Activated CD8-positive, alpha-beta memory T cell treated with anti-CD3 and anti-CD28 coated beads for 1 hour (primary cell): ENCODE data around the gene TEX44.
"Not testable (repeated sequence)": the region's sequence is repeated elsewhere in the genome, so short reads cannot be mapped to it uniquely, and the experiment has no call there.

Experiments
- DNase-seq, 2 donors: peaks; one replicate each; pipeline ENCODE4 v3.0.0-alpha.2; 2020; ENCODE audit warnings: low read depth in 1 of 2; ENCODE audit errors: extremely low read depth in 1 of 2

Gene TEX44

GRCh38 chr2:231570915-231571314, 21.7 kb upstream of the TEX44 start:
- DNase-seq = not testable (repeated sequence)

GRCh38 chr2:231571661-231572191, 20.9 kb upstream of the TEX44 start:
- no peak for DNase-seq

GRCh38 chr2:231573096-231573495, 19.6 kb upstream of the TEX44 start:
- DNase-seq = no peak

- DNase-seq = no peak
These were observed 18.8 kb upstream of the TEX44 start for GRCh38 chr2:231573698-231574421.

- no peak for DNase-seq
These were observed 16.9 kb upstream of the TEX44 start for GRCh38 chr2:231575612-231576256.

GRCh38 chr2:231576465-231576864, 16.2 kb upstream of the TEX44 start:
- no peak for DNase-seq

GRCh38 chr2:231578655-231579054, 14.0 kb upstream of the TEX44 start:
- DNase-seq = not testable (repeated sequence)

GRCh38 chr2:231579560-231579959, 13.1 kb upstream of the TEX44 start:
- DNase-seq = no peak

GRCh38 chr2:231581328-231581727, 11.3 kb upstream of the TEX44 start:
- no peak for DNase-seq

GRCh38 chr2:231583982-231584381, 8.7 kb upstream of the TEX44 start:
- DNase-seq = no peak

GRCh38 chr2:231587744-231588143, 4.9 kb upstream of the TEX44 start:
- DNase-seq = not testable (repeated sequence)

GRCh38 chr2:231589656-231590055, 3.0 kb upstream of the TEX44 start:
- no peak for DNase-seq

GRCh38 chr2:231590614-231591013, 2.0 kb upstream of the TEX44 start:
- DNase-seq = no peak

- DNase-seq = no peak
These were observed 1.0 kb downstream of the TEX44 start for GRCh38 chr2:231593666-231594065.

- no peak for DNase-seq
These were observed 4.4 kb downstream of the TEX44 start for GRCh38 chr2:231597014-231597611.

GRCh38 chr2:231597627-231598026, 5.0 kb downstream of the TEX44 start:
- no peak for DNase-seq

- DNase-seq = no peak
These were observed 8.1 kb downstream of the TEX44 start for GRCh38 chr2:231600619-231601355.

GRCh38 chr2:231601356-231602229, 8.9 kb downstream of the TEX44 start:
- peak; percentile 59 to 65 for DNase-seq

GRCh38 chr2:231602859-231603467, 10.3 kb downstream of the TEX44 start:
- no peak for DNase-seq
